ENCODE measurements around the gene SUSD4.

The SUSD4 gene

GRCh38 chr1:223188618-223189356 is 175.2 kb downstream of the SUSD4 start:
- no peaks in the 10 kb centered on the region for H3K9me3 ChIP-seq (ENCODE audit: insufficient read depth, low read depth, low read length)
- no peaks in the 10 kb centered on the region for H3K27me3 ChIP-seq (ENCODE audit: insufficient read depth, low read length, poor library complexity, severe bottlenecking)
- no peak overlapping the region for H2AFZ ChIP-seq (ENCODE audit: low read length)
- no peak overlapping the region for H3K4me3 ChIP-seq (ENCODE audit: low read length, poor library complexity, severe bottlenecking)
- H3K9ac ChIP-seq (ENCODE audit: low read depth, low read length, poor library complexity, severe bottlenecking) = no peak overlapping the region
- peaks cover 9% of the 10 kb centered on the region for H3K4me1 ChIP-seq (ENCODE audit: insufficient read depth, low read length, poor library complexity, severe bottlenecking)
- no peak overlapping the region for H3K4me2 ChIP-seq (ENCODE audit: low read depth, low read length, poor library complexity, severe bottlenecking)
- TF ChIP-seq CTCF (conservative IDR thresholded peaks at IDR 0.05; ENCODE audit: low read length) (no peak), EZH2phosphoT487 (IDR thresholded peaks at IDR 0.05; ENCODE audit: borderline replicate concordance) (no peak)
- H3K9me2 ChIP-seq (replicated peaks; ENCODE audit: low read depth, low read length) = no peaks in the 10 kb centered on the region
- H4K20me1 ChIP-seq (ENCODE audit: insufficient read depth, low read length, poor library complexity, severe bottlenecking) = no peaks in the 10 kb centered on the region
- H3K79me2 ChIP-seq (ENCODE audit: insufficient read depth, low read length) = no peaks in the 10 kb centered on the region
- no peaks in the 10 kb centered on the region for H3F3A ChIP-seq (ENCODE audit: low read depth)
- no peaks in the 10 kb centered on the region for H3K36me3 ChIP-seq (ENCODE audit: insufficient read depth, low read length)

GRCh38 chr1:223186800-223187199 is 177.2 kb downstream of the SUSD4 start:
- Histone ChIP-seq H4K20me1 (ENCODE audit: insufficient read depth, low read length, poor library complexity, severe bottlenecking) (no peaks in the 10 kb centered on the region), H3K79me2 (ENCODE audit: insufficient read depth, low read length) (no peaks in the 10 kb centered on the region), H3K9ac (ENCODE audit: low read depth, low read length, poor library complexity, severe bottlenecking) (no peak overlapping the region), H3K9me3 (ENCODE audit: insufficient read depth, low read depth, low read length) (no peaks in the 10 kb centered on the region), H3K4me2 (ENCODE audit: low read depth, low read length, poor library complexity, severe bottlenecking) (no peak overlapping the region), H3K36me3 (ENCODE audit: insufficient read depth, low read length) (no peaks in the 10 kb centered on the region), H3K27me3 (ENCODE audit: insufficient read depth, low read length, poor library complexity, severe bottlenecking) (no peaks in the 10 kb centered on the region), H3F3A (ENCODE audit: low read depth) (no peaks in the 10 kb centered on the region), H3K9me2 (replicated peaks; ENCODE audit: low read depth, low read length) (no peaks in the 10 kb centered on the region), H3K4me3 (ENCODE audit: low read length, poor library complexity, severe bottlenecking) (no peak overlapping the region), H2AFZ (ENCODE audit: low read length) (no peak overlapping the region), H3K4me1 (ENCODE audit: insufficient read depth, low read length, poor library complexity, severe bottlenecking) (peaks cover 9% of the 10 kb centered on the region)
- no peak for TF ChIP-seq EZH2phosphoT487 (IDR thresholded peaks at IDR 0.05; ENCODE audit: borderline replicate concordance)
- TF ChIP-seq CTCF (conservative IDR thresholded peaks at IDR 0.05; ENCODE audit: low read length) = no peak

- Histone ChIP-seq H3K27me3 (ENCODE audit: insufficient read depth, low read length, poor library complexity, severe bottlenecking) (no peaks in the 10 kb centered on the region), H2AFZ (ENCODE audit: low read length) (no peak overlapping the region), H3K9me2 (replicated peaks; ENCODE audit: low read depth, low read length) (no peaks in the 10 kb centered on the region), H3K9ac (ENCODE audit: low read depth, low read length, poor library complexity, severe bottlenecking) (no peak overlapping the region), H3K36me3 (ENCODE audit: insufficient read depth, low read length) (no peaks in the 10 kb centered on the region), H3K4me2 (ENCODE audit: low read depth, low read length, poor library complexity, severe bottlenecking) (no peak overlapping the region), H3K4me1 (ENCODE audit: insufficient read depth, low read length, poor library complexity, severe bottlenecking) (no peaks in the 10 kb centered on the region), H3K79me2 (ENCODE audit: insufficient read depth, low read length) (no peaks in the 10 kb centered on the region), H4K20me1 (ENCODE audit: insufficient read depth, low read length, poor library complexity, severe bottlenecking) (no peaks in the 10 kb centered on the region), H3K9me3 (ENCODE audit: insufficient read depth, low read depth, low read length) (no peaks in the 10 kb centered on the region), H3F3A (ENCODE audit: low read depth) (no peaks in the 10 kb centered on the region), H3K4me3 (ENCODE audit: low read length, poor library complexity, severe bottlenecking) (no peak overlapping the region)
- TF ChIP-seq CTCF (conservative IDR thresholded peaks at IDR 0.05; ENCODE audit: low read length) = no peak
- TF ChIP-seq EZH2phosphoT487 (IDR thresholded peaks at IDR 0.05; ENCODE audit: borderline replicate concordance) = no peak
These were observed 180.6 kb downstream of the SUSD4 start for GRCh38 chr1:223183268-223183862.
